B cell (primary cell): ENCODE measurements around the gene GPHB5. TPM values are rescaled to one million over a fixed set of nuclear protein-coding genes. Genes with fewer than 3 reads are reported as not detected.

Source experiments
- ATAC-seq: fragments of 200-7000 bp; cut with Tn5 transposase; one replicate; pipeline ENCODE4 v1.10.0; 2021; ENCODE audit warnings: low read depth, mild to moderate bottlenecking, moderate number of reproducible peaks, moderate library complexity
- CTCF ChIA-PET: fragments of 350-600 bp; sonication (Branson Sonifier 250); formaldehyde crosslinking; loops from one replicate; lab custom pipeline; 2021; ENCODE audit warnings: antibody characterized with exemption, inconsistent platforms; lab: Charles Lee
- POLR2A ChIA-PET: fragments of 350-600 bp; sonication (Branson Sonifier 250); formaldehyde crosslinking; loops from one replicate; lab custom pipeline; 2021; ENCODE audit warnings: antibody characterized with exemption; lab: Charles Lee
- DNase-seq: peaks from one replicate; pipeline ENCODE4 v3.0.0; 2013
- H2AFZ ChIP-seq: 2 replicates; pipeline ENCODE4 v1.6.1; 2012; ENCODE audit warnings: mild to moderate bottlenecking, low read depth, low read length; ENCODE audit not compliant: insufficient read depth, poor library complexity, severe bottlenecking
- H3K27ac ChIP-seq, 2 donors: 1 replicate in 1 of 2; 2 replicates in 1 of 2; pipeline ENCODE4 v1.5.1; 2012 to 2013; ENCODE audit warnings: low read length in 2 of 2, mild to moderate bottlenecking in 2 of 2, moderate library complexity in 1 of 2
- H3K27me3 ChIP-seq, 4 experiments: fragments of 200-600 bp in 1 of 4; sonication (generic) in 1 of 4; replicated peaks in 1 of 4; 1 replicate in 2 of 4; 2 replicates in 2 of 4; pipeline versions ENCODE4 v1.6.1 to v1.7.0; 2013 to 2016; ENCODE audit warnings: low read length in 3 of 4, mild to moderate bottlenecking in 2 of 4, mixed read lengths in 1 of 4, moderate library complexity in 1 of 4; ENCODE audit not compliant: insufficient read depth in 4 of 4, control insufficient read depth in 3 of 4; ENCODE audit errors: control extremely low read depth in 1 of 4
- H3K36me3 ChIP-seq, 2 experiments: replicated peaks in 1 of 2; 1 replicate in 1 of 2; 2 replicates in 1 of 2; pipeline versions ENCODE4 v1.6.1 to v1.7.1; 2013; ENCODE audit warnings: low read length in 1 of 2; ENCODE audit not compliant: insufficient read depth in 2 of 2, control insufficient read depth in 1 of 2; ENCODE audit errors: control extremely low read depth in 1 of 2, extremely low read depth in 1 of 2
- H3K4me1 ChIP-seq, 2 donors: fragments of 200-600 bp in 1 of 2; sonication (generic) in 1 of 2; 1 replicate in 1 of 2; 2 replicates in 1 of 2; pipeline versions ENCODE4 v1.5.1 to v1.6.1; 2013 to 2017; ENCODE audit warnings: low read length in 2 of 2; ENCODE audit not compliant: control insufficient read depth in 2 of 2, insufficient read depth in 2 of 2
- H3K4me2 ChIP-seq: replicated peaks from 2 replicates; pipeline ENCODE3; 2012; ENCODE audit warnings: mild to moderate bottlenecking, low read depth, low read length; ENCODE audit not compliant: poor library complexity, severe bottlenecking
- H3K4me3 ChIP-seq, 5 experiments: fragments of 200-600 bp in 1 of 5; sonication (generic) in 1 of 5; 1 replicate in 3 of 5; 2 replicates in 2 of 5; pipeline versions ENCODE4 v1.5.1 to v1.7.0; 2011 to 2016; ENCODE audit warnings: low read length in 4 of 5, mild to moderate bottlenecking in 4 of 5, low read depth in 2 of 5, control low read depth in 1 of 5, moderate library complexity in 1 of 5; ENCODE audit not compliant: insufficient read depth in 1 of 5; ENCODE audit errors: control extremely low read depth in 1 of 5, extremely low read depth in 1 of 5
- H3K79me2 ChIP-seq: fragments of 200-600 bp; sonication (generic); one replicate; pipeline ENCODE4 v1.6.0; 2016; ENCODE audit warnings: low read length; ENCODE audit not compliant: control insufficient read depth, insufficient read depth
- H3K9ac ChIP-seq: fragments of 200-600 bp; sonication (generic); 2 replicates; pipeline ENCODE4 v1.6.1; 2017; ENCODE audit warnings: mild to moderate bottlenecking, low read length, moderate library complexity
- H3K9me3 ChIP-seq, 3 donors: one replicate each; pipeline versions ENCODE4 v1.6.1 to v1.7.1; 2013; ENCODE audit warnings: low read length in 2 of 3; ENCODE audit not compliant: control insufficient read depth in 2 of 3, insufficient read depth in 1 of 3; ENCODE audit errors: control extremely low read depth in 1 of 3
- H4K20me1 ChIP-seq: 2 replicates; pipeline ENCODE4 v1.6.0; 2012; ENCODE audit warnings: mild to moderate bottlenecking, low read length; ENCODE audit not compliant: insufficient read depth, control insufficient read depth, poor library complexity, severe bottlenecking
- H3K27ac Mint-ChIP-seq: one replicate; pipeline ENCODE4 v1.8.0; 2021; ENCODE audit warnings: mixed read lengths
- H3K27me3 Mint-ChIP-seq: one replicate; pipeline ENCODE4 v1.8.0; 2021; ENCODE audit warnings: mixed read lengths
- H3K4me1 Mint-ChIP-seq: one replicate; pipeline ENCODE4 v1.8.0; 2021; ENCODE audit warnings: mixed read lengths
- H3K4me3 Mint-ChIP-seq: one replicate; pipeline ENCODE4 v1.8.0; 2021; ENCODE audit warnings: mixed read lengths
- H3K9me3 Mint-ChIP-seq: one replicate; pipeline ENCODE4 v1.8.0; 2022; ENCODE audit warnings: mixed read lengths; ENCODE audit not compliant: insufficient read depth
- CTCF ChIP-seq: fragments of 200-600 bp; IDR thresholded peaks from one replicate; pipeline ENCODE4 v1.8.0; 2022; ENCODE audit warnings: antibody characterized with exemption, mild to moderate bottlenecking
- EZH2 ChIP-seq: IDR thresholded peaks from 2 replicates; pipeline ENCODE4 v1.6.1; 2012; ENCODE audit warnings: borderline replicate concordance, low read depth, mild to moderate bottlenecking, moderate library complexity, low read length; ENCODE audit not compliant: insufficient read depth, poor library complexity, severe bottlenecking
- WGBS: methylation state at CpG from one replicate; pipeline ENCODE4 v1.1.5; 2013; ENCODE audit warnings: missing lambda C conversion rate; ENCODE audit not compliant: insufficient coverage; 5-methylcytosine and 5-hydroxymethylcytosine counted together
- intact Hi-C: fragments of 100-400 bp; cut with micrococcal nuclease; formaldehyde crosslinking; loops from one replicate; pipeline ENCODE4 v1.10.0; 2022
- polyA plus RNA-seq: library from polyadenylated mRNA; depleted of rRNA; stranded (reverse); fragments of >200 nt; gene quantifications from 2 replicates; pipeline ENCODE4 v1.2.3, GENCODE V29; 2012
- total RNA-seq, 2 donors: library from RNA; stranded (reverse); fragments of 120-200 nt in 1 of 2; gene quantifications; 1 replicate in 1 of 2; 2 replicates in 1 of 2; pipeline versions ENCODE4 v1.2.3 to v1.2.4, GENCODE V29; 2013 to 2022

The GPHB5 gene
- total and polyA plus RNA-seq, 2 donors (not counting 1 experiment from before 2014, with no cell fraction given) = not detected

GRCh38 chr14:63275611-63276010, 43.1 kb downstream of the GPHB5 start:
- Histone ChIP-seq H3K9me3 (no peaks in the 10 kb centered on the region), H3K4me1 (no peaks in the 10 kb centered on the region), H3K27ac (no peak overlapping the region), H2AFZ (no peak overlapping the region), H3K9ac (no peak overlapping the region), H3K36me3 (no peaks in the 10 kb centered on the region), H3K4me3 (no peak overlapping the region), H3K4me2 (no peak overlapping the region), H4K20me1 (no peaks in the 10 kb centered on the region), H3K27me3 (peaks cover 0 to 2% (median 0%) of the 10 kb centered on the region in 4 experiments), H3K79me2 (no peaks in the 10 kb centered on the region)
- H3K27me3 Mint-ChIP-seq = peaks cover 10% of the 10 kb centered on the region
- ChIA-PET CTCF (interaction anchor here (1.2 to 1.7 kb wide), 2 partner anchors 12 to 1097 kb away, joined by 5 read pairs; no protein-coding TSS in a partner anchor), POLR2A (no interaction called here)
- no peak overlapping the region for H3K4me3 Mint-ChIP-seq
- no peak for TF ChIP-seq CTCF
- TF ChIP-seq EZH2 = no peak
- ATAC-seq (no peak), DNase-seq (no peak)
- intact Hi-C loops = loop anchor here (2.0 kb wide), 1 partner anchor 1097 kb away; no protein-coding TSS in a partner anchor
- WGBS = 93% methylated on average over 3 of the region's 3 CpGs
- H3K9me3 Mint-ChIP-seq = no peaks in the 10 kb centered on the region
- H3K4me1 Mint-ChIP-seq = no peaks in the 10 kb centered on the region
- H3K27ac Mint-ChIP-seq = no peak overlapping the region

- no peaks in the 10 kb centered on the region for H3K79me2 ChIP-seq
- no peaks in the 10 kb centered on the region for H4K20me1 ChIP-seq
- Mint-ChIP-seq H3K9me3 (no peaks in the 10 kb centered on the region), H3K27ac (no peak overlapping the region), H3K4me3 (no peak overlapping the region), H3K4me1 (no peaks in the 10 kb centered on the region), H3K27me3 (peaks cover 9% of the 10 kb centered on the region)
- H3K4me2 ChIP-seq = no peak overlapping the region
- no peak overlapping the region for H3K9ac ChIP-seq
- no peak overlapping the region for H3K27ac ChIP-seq
- 92% methylated on average over 6 of the region's 8 CpGs for WGBS
- intact Hi-C loops = no loop called here
- ATAC-seq (no peak), DNase-seq (no peak)
- CTCF ChIA-PET = interaction anchor here (0.5 kb wide), 1 partner anchor 82 kb away, joined by 3 read pairs; no protein-coding TSS in a partner anchor
- H3K9me3 ChIP-seq = no peaks in the 10 kb centered on the region
- H2AFZ ChIP-seq = no peak overlapping the region
- H3K36me3 ChIP-seq = no peaks in the 10 kb centered on the region
- POLR2A ChIA-PET = no interaction called here
- no peak overlapping the region for H3K4me3 ChIP-seq
- no peak for TF ChIP-seq EZH2
- no peak for TF ChIP-seq CTCF
- no peaks in the 10 kb centered on the region for H3K4me1 ChIP-seq
- H3K27me3 ChIP-seq = peaks cover 0 to 2% (median under 1%) of the 10 kb centered on the region in 4 experiments
Observed at GRCh38 chr14:63273717-63274655, 44.7 kb downstream of the GPHB5 start.
